M059J (cell line): ENCODE measurements around the gene CCNG2. TPM values are rescaled to one million over a fixed set of nuclear protein-coding genes. Genes with fewer than 3 reads are reported as not detected.

Source experiments
- DNase-seq: peaks from one replicate; pipeline ENCODE4 v3.0.0-alpha.2; 2012; ENCODE audit warnings: low read depth
- total RNA-seq: library from RNA; depleted of rRNA; stranded (reverse); fragments of >200 nt; shearing (Covaris generic); gene quantifications from 2 replicates; pipeline ENCODE4 v1.2.3, GENCODE V29; 2014

CCNG2 gene
- total RNA-seq, 1 experiment from 2014 or later = 18.4 TPM

DNA sequence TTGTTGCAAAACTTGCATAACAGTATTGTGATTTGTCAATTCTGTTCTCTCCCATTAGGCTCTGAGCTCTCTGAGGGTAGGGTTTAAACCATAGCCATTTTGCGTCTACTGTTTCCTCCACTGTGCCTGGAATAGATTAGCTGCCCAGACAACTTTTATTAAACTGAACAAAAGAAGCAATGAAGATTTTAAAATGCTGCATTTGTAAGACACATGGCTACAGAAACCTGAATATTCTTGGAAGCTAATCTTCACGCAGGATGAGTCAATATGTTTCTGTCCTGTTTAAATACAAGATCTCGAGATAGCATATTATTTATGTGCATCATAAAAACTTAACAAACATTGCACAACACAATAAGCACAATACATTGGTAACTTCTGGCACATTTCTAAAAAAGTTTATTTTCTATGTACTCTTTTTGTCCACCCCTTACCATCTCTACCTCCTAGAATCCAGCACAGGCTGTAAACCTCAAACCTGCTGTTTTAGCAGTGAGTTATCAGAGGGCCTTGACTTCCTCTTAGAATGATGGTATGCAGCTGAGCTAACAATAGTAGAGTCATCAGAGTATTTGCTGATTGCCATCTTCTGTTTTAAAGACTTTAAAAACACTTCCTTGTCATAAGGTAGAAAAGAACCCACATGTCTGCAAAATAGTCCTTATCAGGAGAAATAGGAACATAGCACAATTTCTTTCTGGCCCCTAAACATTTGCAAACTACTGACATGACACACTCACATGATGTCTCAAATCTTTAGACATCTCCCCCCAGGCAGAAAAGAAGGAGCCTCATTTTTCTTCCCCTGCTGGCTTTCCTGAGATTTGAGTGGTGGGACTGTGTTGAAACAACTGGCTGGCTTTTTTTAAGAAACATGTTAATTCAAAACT, 10.6 kb upstream of the CCNG2 start:
- peak; percentile 15 for DNase-seq

DNA sequence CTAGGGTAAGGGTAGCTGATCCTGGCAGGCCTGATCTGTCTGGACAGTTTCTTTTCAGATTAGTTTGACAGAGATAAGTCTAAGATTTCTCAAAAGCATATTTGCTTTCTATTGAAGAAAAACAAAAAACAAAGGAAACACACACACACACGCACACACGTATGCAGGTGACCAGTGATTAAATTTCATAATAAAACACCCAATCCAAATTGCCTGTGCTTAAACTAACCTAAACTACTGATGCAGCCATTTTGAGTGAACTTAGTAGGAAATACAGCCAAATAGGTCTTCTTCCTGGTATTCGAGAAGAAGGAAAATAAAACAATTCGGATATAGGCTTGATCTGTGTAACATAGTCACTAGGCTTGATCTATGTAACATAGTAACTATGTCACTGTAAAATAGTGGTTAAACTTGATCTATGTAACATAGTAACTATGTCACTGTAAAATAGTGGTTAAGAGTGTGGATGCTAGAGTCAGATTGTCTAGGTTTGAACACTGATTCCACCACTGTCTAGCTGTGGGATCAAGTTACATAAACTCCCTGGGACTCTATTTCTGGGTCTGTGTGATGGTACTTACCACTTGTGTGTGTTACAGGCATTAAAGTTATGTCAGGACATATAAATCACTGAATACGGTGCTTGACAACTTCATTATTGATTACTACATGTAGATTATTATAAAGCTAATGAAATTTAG, 9.8 kb upstream of the CCNG2 start:
- DNase-seq = no peak

DNA sequence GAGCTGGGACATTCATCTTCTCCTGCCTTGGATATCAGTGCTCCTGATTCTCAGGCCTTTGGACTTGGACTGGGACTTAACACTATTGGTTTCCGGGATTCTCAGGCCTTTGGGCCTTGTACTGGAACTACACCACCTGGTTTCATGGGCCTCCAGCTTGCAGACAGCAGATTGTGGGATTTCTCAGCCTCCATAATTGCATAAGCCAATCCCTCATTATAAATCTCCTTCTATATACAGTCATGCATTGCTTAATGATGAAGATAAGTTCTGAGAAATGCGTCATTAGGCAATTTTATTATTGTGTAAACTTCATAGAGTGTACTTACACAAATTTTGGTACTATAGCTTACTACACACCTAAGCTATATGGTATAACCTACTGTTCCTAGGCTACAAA, 8.9 kb upstream of the CCNG2 start:
- no peak for DNase-seq

DNA sequence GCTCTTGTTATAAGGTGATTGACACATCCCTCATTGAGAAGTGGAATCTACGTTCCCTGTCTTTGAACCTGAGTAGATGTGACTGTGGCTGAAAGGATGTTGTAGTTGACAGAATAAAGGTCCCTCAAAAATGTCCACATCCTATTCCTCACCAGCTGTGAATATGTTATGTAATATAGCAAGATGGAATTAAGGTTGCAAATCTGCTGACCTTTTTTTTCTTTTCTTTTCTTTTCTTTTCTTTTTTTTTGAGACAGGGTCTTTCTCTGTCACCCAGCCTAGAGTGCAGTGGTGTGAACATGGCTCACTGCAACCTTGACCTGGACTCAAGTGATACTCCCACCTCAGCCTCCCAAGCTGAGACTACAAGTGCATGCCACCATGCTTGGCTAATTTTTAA, 7.2 kb upstream of the CCNG2 start:
- DNase-seq = no peak

DNA sequence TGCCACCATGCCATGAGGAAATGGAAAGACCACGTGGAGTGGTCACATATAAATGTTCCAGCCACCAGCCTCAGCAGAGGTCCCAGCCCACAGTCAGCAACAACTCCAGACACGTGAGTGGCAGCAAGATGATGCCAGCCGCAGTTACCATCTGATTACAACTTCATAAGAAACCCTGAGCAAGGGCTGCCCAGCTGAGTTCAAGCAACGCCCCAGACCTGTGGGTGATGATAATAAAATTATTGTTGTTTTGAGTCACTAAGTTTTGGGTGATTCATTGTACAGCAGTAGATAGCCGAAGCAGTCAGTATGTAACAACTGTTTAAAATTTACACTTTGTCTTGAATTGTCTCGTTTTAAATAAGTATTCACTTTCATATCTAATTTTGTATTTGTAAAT, 5.8 kb upstream of the CCNG2 start:
- peak; percentile 29 for DNase-seq

DNA sequence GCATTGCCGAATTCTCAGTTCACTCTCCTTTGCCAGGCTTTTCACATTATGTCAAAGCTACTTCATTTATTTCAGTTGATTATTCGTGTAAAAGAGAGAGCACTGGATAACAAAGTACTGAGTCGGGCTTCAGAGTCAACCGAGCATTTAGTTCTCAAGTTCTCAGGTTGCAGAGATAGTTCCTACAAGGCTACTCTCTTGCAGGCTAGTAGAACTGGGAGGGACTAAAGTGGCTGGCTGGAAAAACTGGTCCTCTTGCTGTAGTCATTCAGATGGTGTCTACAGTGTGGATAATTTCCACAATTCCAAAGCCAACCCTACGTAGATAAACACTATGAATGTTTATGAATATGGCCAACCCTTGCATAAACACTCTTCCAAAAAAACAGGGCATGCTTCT, 4.6 kb upstream of the CCNG2 start:
- DNase-seq = no peak

DNA sequence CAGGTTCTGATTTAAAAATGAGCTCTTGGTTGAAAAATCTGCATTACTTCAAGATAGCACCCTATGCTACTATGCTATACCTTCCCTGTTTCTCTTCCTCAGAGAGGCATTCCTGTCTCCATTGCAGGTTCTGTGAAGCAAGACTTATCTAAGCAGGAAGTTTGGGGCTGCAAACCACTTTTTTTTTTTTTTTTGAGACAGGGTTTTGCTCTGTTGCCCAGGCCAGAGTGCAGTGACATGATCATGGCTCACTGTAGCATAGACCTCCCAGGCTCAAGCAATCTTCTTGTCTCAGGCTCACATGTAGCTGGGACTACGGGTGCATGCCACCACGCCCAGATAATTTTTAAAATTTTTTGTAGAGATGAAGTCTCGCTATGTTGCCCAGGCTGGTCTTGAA, 4.0 kb upstream of the CCNG2 start:
- DNase-seq = no peak

DNA sequence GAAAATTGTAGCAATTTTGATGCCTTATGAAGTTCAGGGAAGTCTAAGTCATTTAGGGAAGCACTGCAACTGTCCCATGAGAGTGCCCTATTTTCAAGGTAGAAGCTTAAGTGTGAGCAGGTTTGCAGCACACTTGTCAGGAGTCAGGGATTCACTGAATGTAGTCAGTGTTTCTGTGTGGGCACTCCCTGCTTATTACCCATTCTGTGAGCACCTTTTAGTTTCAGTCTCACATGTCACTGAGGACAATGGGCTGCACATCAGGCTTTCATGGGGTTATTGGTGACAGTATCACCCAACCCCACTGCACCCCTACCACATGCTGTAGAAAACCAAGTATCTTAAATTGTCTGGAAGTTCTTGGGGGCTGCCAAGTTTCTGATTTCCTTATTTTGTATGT, 2.9 kb upstream of the CCNG2 start:
- DNase-seq = no peak

DNA sequence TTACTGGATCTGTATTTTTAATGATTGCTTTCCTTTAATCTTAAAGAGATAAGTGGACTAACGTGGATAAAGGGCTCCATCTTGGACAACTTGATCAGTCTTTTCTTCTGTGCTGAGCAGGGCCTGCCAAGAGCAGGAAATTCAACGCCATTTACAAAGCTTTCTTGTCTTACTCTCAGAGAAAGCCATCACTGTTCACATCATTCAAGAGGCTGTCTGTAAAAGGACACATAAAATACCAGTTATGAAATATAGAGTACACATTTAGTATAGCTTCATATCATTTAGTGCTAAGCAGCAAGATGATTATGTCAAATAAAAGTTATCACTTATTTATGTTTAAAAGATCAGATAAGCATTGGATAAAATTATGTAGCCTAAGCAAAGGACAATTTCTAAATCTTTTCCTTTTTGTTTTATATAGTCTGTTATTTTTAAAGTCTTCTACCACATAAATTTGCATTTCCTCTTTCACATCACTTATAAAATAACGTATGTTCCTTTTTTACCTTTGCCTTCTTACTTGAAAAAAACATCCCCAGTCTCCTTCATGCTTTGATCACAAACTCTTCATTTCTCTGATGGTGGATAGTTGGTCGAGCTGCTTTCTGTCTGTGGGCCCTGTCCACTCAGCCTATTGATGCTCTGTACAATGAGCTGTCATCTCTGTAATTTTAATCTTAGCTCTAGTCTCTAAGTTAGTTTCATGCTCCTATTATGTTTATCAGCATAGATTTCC, 2.1 kb upstream of the CCNG2 start:
- DNase-seq = no peak

DNA sequence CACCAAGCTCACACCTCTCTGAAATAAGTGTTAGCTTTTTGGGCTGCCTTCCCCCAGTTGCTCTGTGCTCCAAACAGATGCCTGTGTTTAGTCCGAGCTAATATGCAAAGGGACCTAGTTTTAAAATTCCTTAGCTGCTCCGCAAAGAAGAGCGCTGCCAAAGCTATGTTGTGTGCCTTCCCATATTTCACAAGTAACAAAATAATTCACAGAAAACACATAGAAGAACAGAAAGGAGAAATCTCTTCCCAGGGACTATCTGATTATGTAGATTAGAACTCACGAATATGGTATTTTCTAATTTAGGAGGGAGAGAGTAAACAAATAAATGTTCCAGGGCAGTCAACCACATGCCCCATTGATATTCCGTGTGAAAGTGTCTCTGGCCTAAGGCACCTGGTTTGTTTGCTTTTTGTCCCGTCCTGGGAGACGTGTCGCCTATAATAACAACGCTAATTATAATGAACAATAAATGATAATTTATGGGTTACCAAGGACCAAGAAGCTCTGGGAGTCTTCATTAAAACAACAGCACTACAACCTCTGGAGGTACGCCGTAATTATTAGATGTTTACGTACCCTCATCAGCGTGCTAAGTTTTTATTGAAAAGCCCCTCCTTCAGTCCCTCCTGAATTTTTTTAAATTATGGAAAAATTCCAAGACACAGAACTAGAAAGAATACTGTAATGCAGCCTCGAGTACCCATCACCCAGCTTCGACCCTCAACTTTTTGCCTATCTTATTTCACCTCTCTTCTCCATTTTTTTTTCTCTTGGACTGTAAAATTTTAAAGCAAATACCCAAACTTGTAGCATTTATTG, 1.2 kb upstream of the CCNG2 start:
- DNase-seq = no peak

DNA sequence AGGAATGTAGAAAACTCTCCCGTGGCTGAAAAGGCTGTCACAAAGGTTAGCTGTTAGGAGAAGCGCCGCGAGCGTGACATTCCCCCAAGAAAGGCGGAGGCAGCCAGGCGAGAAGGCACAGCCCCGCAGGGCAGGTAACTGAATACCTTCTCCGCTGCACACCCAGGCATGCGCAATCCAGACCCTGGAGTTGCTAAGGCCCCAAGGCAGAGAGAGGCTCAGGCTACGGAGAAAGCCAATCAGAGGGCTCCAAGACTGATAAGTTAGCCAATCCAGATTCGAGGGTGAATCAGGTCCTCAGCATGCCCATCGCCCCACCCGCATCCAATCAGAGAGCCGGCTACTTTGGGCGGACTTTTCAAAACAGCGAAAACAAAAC, 485 bp upstream of the CCNG2 start:
- peak; percentile 99 for DNase-seq

DNA sequence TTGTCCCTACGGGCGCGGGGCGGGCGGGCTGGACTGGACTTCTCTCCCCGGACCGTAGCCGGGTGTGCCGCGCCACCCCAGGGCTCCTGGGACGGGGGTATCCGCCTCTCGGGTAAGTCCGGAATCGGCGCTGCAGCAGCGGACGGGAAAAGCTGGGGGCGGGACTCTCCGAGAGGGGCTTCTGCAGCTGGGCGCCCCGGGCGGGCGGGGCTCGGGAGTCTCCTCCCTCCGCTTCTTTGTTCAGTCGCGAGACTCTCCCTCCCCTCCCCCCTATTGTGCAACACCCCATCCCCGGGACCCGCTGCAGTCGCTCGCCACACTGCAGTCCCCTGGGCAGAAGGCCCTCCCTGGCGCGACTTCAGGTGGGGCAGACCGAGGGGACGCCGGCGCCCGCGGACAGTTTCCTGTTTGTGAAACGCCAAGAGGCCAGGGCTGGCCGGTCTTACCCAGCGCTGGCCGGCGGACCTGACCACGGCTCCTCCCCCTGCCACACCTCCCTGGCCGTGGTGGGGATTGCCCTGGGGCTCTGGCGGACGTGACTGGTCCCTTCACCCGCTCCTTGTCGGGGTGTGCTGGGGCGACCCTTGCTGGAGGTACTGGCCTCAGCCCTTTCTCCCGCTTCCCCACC, 966 bp downstream of the CCNG2 start:
- DNase-seq = peak; percentile 82

DNA sequence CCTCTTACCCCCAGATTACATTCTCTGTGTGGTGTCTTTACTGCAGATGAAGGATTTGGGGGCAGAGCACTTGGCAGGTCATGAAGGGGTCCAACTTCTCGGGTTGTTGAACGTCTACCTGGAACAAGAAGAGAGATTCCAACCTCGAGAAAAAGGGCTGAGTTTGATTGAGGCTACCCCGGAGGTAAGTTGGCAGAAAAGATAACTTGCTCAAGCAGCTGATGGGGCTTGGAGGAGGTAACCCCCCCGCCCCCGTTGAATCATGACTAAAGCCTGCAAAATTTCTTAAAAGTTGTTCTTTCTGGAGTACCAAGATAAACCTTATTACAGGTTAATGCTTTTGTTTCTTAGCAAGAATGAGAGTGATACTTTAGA, 1.5 kb downstream of the CCNG2 start:
- DNase-seq = peak; percentile 41

DNA sequence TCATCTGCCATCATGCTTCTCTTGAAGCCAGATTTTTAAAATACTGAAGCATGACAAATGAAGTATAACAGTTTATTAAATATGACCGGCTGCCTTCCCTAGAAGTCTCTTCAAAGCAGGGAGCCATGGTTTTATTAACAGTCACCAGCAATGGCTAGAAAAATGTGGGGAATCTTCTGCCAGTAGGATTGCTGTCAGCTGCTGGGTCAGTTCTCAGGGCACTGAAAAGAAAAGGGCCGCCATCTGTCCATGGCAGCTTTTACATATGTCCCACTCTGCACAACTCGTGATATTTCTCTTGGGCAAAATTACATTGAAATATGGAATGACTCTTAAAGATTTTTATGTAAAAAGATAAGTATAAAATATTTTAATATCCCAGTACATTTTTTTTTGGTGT, 2.8 kb downstream of the CCNG2 start:
- no peak for DNase-seq

DNA sequence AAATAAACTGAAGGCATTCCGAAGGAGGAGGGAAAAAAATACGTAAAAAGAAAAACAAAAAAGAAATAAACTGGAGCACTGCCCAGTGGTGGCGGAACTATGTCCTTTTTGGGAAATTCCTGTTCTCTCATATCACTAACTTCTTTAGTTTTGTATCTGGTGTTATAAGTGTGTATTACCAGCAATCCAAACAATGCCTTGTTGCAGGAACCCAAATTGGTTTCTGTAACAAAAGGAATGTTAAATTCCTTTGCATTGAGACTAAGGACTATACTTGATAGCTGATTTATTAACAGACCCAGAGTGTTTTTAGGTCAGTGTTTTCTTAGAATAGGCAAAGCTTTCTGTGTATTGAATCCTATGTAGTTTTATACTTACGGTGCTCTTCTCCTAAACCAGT, 6.6 kb downstream of the CCNG2 start:
- no peak for DNase-seq

DNA sequence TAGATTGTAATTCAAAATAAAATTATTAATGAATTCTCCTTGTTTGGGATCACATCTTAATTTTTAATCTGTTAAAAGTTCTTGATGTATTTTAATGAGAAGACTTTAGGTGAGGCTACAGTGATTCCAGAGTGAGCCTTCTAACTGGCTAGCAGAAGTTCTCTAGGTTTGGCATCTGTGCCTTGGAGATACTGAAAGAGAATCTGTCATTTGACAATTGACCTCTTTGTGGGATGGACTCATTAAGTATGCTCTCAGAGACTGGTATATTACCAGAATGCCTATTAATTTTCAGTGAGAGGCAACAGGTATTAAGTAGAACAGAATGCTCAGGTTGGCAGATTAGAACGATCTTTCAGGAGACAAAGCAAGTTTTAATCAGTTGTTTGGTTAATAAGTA, 10.2 kb downstream of the CCNG2 start:
- no peak for DNase-seq

DNA sequence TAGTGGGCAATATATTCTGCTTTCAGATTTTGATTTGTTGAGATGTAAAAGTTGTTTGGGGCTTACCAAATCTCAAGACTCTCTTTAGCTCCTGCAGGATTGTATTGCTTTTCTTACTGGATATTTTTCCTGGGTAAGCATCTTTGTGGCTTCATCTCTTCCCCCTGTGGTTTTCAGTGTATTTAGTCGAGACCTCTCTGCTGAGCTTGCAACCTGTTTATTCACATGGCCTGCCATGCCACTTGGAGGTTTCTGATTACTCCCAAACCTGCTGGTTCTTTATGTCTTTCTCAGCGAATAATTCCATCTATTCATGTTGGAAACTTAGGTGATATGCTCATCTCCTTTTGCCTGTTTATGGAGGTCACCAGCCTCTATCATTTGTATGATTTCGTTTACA, 10.9 kb downstream of the CCNG2 start:
- no peak for DNase-seq

DNA sequence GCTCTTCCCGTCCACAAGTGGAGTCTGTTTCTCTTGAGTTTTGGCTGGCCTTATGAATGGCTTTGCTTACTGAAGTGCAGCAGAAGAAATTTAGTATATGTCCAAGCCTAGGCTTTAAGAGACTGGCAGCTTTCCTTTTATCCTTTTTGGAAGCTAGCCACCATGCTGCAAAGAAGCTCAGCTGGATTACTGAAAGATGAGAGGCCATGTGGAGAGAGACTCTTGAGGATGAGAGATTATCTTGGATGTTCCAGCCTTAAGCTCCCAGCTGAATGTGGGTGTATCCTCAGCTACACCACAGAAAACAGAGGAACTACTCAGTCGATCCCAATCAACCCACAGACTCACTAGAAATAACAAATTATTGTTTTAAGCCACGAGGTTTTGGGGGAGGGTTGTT, 12.5 kb downstream of the CCNG2 start:
- DNase-seq = no peak

DNA sequence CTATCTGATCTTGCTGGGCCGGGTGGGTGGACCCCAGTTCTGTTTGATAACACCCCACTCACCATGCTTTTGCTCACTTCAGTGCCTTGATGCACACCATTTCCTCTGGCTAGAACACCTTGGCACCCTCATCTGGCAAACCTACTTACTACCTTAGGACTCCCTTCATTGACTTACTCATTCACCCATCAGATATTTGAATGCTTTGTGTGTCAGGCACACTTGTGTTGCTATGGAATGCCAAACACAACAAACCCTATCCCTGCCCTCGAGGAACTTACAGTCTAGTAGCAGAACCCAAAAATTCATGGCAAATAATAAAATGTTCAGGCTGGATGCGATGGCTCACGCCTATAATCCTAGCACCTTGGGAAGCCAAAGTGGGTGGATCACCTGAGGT, 13.9 kb downstream of the CCNG2 start:
- peak; percentile 20 for DNase-seq

DNA sequence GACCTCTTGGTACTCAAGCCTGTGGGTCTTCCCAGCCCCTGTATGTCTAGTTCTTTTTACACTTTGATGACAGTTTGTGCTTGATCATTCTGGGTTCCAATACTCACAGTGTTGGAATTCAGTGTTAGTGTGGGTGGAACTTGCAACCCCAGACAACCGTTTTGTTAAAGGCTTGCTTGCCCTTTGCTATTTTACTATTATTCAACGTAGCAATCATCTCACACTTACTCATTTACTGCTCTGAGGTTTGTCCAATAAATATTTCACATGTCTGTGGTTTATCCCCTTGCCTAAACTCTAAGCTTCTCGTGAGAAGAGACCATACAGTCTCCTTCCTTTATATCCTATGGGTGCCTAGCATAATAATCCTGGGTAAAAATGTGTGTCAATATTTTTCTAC, 15.3 kb downstream of the CCNG2 start:
- peak; percentile 89 for DNase-seq

DNA sequence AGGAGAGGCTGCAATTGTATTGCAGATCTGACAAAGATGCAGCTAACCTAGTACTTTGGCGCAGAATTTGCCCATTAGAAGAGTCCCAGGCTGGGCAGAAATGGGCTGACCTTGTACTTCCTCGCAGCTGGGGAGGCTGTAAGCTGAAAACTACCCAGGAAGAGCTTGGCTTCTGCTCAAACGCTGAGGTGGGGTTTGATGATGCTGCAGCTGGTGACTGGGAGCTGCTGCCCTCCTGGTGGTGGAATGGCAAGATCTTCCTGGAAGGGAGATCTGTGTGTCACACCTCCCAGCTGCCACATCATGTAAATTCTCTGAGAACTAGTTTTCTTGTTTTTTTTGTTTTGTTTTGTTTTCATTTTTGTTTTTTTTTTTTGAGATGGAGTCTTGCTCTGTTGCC, 17.4 kb downstream of the CCNG2 start:
- DNase-seq = peak; percentile 32
